PC-9 (cell line): Measurements from ENCODE around the gene MGLL. TPM values are rescaled to one million over a fixed set of nuclear protein-coding genes. Genes with fewer than 3 reads are reported as not detected.

Experiments used
- BruUV-seq: library from RNA; stranded (reverse); fragments of 400-500 nt; replicated peaks from 2 replicates; lab custom pipeline; 2021; lab: Mats Ljungman, UMichigan
- CTCF ChIA-PET: fragments of 300-600 bp; sonication (Branson Sonifier 250); formaldehyde crosslinking; loops from one replicate; lab custom pipeline; 2022; ENCODE audit warnings: antibody characterized with exemption; lab: Charles Lee
- POLR2A ChIA-PET: fragments of 300-600 bp; sonication (Branson Sonifier 250); formaldehyde crosslinking; loops from one replicate; lab custom pipeline; 2022; ENCODE audit warnings: antibody characterized with exemption; ENCODE audit not compliant: unreplicated experiment; lab: Charles Lee
- DNase-seq, 2 experiments: peaks; one replicate each; pipeline versions ENCODE4 v3.0.0 to v3.0.0-alpha.2; 2015 to 2022; ENCODE audit warnings: mixed read lengths in 1 of 2
- H2AFZ ChIP-seq: fragments of 200-600 bp; sonication (generic); 2 replicates; pipeline ENCODE4 v1.8.1; 2017; ENCODE audit warnings: antibody characterized with exemption
- H3F3A ChIP-seq: fragments of 200-600 bp; sonication (generic); 2 replicates; pipeline ENCODE4 v1.8.1; 2017; ENCODE audit warnings: antibody characterized with exemption, mild to moderate bottlenecking, low read depth; ENCODE audit not compliant: insufficient read depth
- H3K27ac ChIP-seq: fragments of 200-600 bp; sonication (generic); 2 replicates; pipeline ENCODE4 v1.6.1; 2016; ENCODE audit warnings: mixed run types
- H3K27me3 ChIP-seq: fragments of 200-600 bp; sonication (generic); 2 replicates; pipeline ENCODE4 v1.6.1; 2016; ENCODE audit warnings: low read depth, mixed run types; ENCODE audit not compliant: insufficient read depth
- H3K36me3 ChIP-seq: fragments of 200-600 bp; sonication (generic); 2 replicates; pipeline ENCODE4 v1.6.1; 2016; ENCODE audit warnings: low read depth, mixed run types
- H3K4me1 ChIP-seq: fragments of 200-600 bp; sonication (generic); replicated peaks from 2 replicates; pipeline ENCODE4 v1.6.1; 2016; ENCODE audit warnings: mixed run types; ENCODE audit not compliant: insufficient read depth
- H3K4me2 ChIP-seq: fragments of 200-600 bp; sonication (generic); 2 replicates; pipeline ENCODE4 v1.6.1; 2017; ENCODE audit warnings: mixed run types
- H3K4me3 ChIP-seq: fragments of 200-600 bp; sonication (generic); 2 replicates; pipeline ENCODE4 v1.6.1; 2016; ENCODE audit warnings: mixed run types
- H3K79me2 ChIP-seq: fragments of 200-600 bp; sonication (generic); 2 replicates; pipeline ENCODE4 v1.6.1; 2017; ENCODE audit warnings: low read depth, mixed run types
- H3K9me2 ChIP-seq: fragments of 200-600 bp; sonication (generic); 2 replicates; pipeline ENCODE4 v1.8.1; 2017; ENCODE audit warnings: mild to moderate bottlenecking; ENCODE audit not compliant: insufficient read depth
- H3K9me3 ChIP-seq: fragments of 200-600 bp; sonication (generic); 2 replicates; pipeline ENCODE4 v1.8.1; 2016; ENCODE audit warnings: low read depth; ENCODE audit not compliant: insufficient read depth
- H4K20me1 ChIP-seq: fragments of 200-600 bp; sonication (generic); 2 replicates; pipeline ENCODE4 v1.8.1; 2017; ENCODE audit not compliant: insufficient read depth
- EZH2 ChIP-seq: fragments of 200-600 bp; sonication (generic); IDR thresholded peaks from 2 replicates; pipeline ENCODE4 v1.8.0; 2017; ENCODE audit warnings: antibody characterized with exemption, low read depth
- intact Hi-C: fragments of 100-400 bp; cut with micrococcal nuclease; formaldehyde crosslinking; loops from one replicate; pipeline ENCODE4 v1.10.0; 2022; ENCODE audit not compliant: unreplicated experiment
- total RNA-seq: library from RNA; stranded (reverse); gene quantifications from 2 replicates; pipeline ENCODE4 v1.2.3, GENCODE V29; 2021
- TF ChIP-seq, protein P1 (sequence below): fragments of 200-600 bp; sonication (generic); conservative IDR thresholded peaks from 2 replicates; pipeline ENCODE4 v1.6.1; 2017; ENCODE audit warnings: mixed run types, antibody characterized with exemption, mild to moderate bottlenecking, moderate library complexity

Gene MGLL
- total RNA-seq, 1 experiment from 2014 or later, result 30.7 TPM

DNA sequence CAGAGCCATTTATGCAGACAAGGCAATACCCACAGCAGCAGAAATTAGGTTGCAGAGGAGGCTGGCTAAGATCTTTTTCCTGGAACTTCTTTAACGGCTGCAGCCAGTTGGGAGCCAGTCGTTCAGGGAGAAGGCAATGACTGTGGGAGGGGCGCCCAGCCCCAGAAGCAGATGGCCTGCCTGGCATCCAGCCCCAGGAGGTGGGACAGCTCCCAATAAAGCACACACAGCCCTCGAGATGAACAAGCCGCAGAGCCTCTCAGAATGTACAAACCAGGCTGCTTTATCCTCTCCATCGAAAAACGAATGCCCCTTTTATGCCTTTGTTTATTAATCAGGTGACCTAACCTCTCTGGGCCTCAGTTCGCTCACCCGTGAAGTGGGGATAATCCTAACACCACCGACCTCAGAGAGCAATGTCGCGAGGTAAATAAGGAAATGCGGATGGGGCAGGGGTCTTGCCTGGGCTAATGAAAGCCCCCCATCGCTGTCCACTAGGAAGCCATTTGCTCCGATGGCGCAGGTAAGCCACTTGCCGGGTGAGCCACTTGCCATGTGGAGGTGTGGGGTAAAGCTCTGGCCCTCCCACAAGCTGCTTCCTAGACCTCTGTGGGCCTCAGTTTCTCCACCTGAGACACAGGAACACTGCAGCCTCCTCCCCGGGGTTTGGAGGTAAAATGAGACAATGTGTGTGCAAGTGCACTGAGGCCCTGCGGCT lies 35.8 kb downstream of the MGLL start:
- H4K20me1 ChIP-seq, result no peaks in the 10 kb centered on the region
- H3K27ac ChIP-seq, result no peak overlapping the region
- H3K27me3 ChIP-seq, result no peaks in the 10 kb centered on the region
- H3K9me3 ChIP-seq, result no peaks in the 10 kb centered on the region
- intact Hi-C loops, result no loop called here
- no peak for TF ChIP-seq EZH2
- TF ChIP-seq, protein P1, sequence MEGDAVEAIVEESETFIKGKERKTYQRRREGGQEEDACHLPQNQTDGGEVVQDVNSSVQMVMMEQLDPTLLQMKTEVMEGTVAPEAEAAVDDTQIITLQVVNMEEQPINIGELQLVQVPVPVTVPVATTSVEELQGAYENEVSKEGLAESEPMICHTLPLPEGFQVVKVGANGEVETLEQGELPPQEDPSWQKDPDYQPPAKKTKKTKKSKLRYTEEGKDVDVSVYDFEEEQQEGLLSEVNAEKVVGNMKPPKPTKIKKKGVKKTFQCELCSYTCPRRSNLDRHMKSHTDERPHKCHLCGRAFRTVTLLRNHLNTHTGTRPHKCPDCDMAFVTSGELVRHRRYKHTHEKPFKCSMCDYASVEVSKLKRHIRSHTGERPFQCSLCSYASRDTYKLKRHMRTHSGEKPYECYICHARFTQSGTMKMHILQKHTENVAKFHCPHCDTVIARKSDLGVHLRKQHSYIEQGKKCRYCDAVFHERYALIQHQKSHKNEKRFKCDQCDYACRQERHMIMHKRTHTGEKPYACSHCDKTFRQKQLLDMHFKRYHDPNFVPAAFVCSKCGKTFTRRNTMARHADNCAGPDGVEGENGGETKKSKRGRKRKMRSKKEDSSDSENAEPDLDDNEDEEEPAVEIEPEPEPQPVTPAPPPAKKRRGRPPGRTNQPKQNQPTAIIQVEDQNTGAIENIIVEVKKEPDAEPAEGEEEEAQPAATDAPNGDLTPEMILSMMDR, result no peak
- no peaks in the 10 kb centered on the region for H3K36me3 ChIP-seq
- ChIA-PET POLR2A (no interaction called here), CTCF (no interaction called here)
- no peak for DNase-seq
- no peak overlapping the region for H2AFZ ChIP-seq
- no peak overlapping the region for H3K4me3 ChIP-seq
- H3K79me2 ChIP-seq, result no peaks in the 10 kb centered on the region
- H3K4me1 ChIP-seq, result peaks cover 18% of the 10 kb centered on the region
- H3F3A ChIP-seq, result peaks cover 15% of the 10 kb centered on the region
- no peaks in the 10 kb centered on the region for H3K9me2 ChIP-seq
- H3K4me2 ChIP-seq, result no peak overlapping the region
- no TSS peak for BruUV-seq

DNA sequence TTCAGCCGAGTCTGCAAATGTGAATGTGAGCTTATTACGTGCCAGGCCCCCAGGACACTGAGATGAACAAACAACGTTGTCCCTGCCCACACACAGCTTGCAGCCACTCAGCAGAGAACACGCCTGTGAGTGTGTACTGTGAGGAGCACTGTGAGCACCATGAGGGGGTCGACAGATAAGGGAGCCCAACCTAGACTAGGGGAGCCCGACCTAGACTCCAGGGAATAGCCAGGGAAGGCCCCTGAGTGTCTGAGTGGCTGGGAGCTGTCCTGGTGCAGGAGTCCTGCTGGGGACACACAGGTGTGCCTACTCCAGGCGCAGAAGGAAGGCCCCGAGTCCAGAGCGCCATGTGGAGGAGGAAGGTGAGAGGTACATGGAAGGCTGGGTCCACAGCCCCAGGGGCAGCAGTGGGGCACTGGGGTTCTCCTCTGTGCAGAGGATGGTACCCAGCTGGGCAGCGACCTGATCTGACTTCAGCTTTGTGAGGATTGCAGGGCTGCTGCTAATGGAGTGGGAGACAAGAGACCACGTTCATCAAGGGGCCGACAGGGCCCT lies 36.5 kb downstream of the MGLL start:
- no peaks in the 10 kb centered on the region for H3K27me3 ChIP-seq
- H3K4me3 ChIP-seq, result no peak overlapping the region
- no peak for DNase-seq
- H3K9me3 ChIP-seq, result no peaks in the 10 kb centered on the region
- no TSS peak for BruUV-seq
- H3K4me1 ChIP-seq, result peaks cover 18% of the 10 kb centered on the region
- H3K79me2 ChIP-seq, result no peaks in the 10 kb centered on the region
- POLR2A ChIA-PET, result no interaction called here
- no peak for TF ChIP-seq EZH2
- TF ChIP-seq, protein P1, result no peak
- intact Hi-C loops, result no loop called here
- H3F3A ChIP-seq, result peaks cover 14% of the 10 kb centered on the region
- no peak overlapping the region for H3K27ac ChIP-seq
- H3K4me2 ChIP-seq, result no peak overlapping the region
- no peaks in the 10 kb centered on the region for H3K9me2 ChIP-seq
- CTCF ChIA-PET, result interaction anchor here (0.7 kb wide), 1 partner anchor 152 kb away, joined by 4 read pairs; no protein-coding TSS in a partner anchor
- H3K36me3 ChIP-seq, result no peaks in the 10 kb centered on the region
- no peak overlapping the region for H2AFZ ChIP-seq
- no peaks in the 10 kb centered on the region for H4K20me1 ChIP-seq

DNA sequence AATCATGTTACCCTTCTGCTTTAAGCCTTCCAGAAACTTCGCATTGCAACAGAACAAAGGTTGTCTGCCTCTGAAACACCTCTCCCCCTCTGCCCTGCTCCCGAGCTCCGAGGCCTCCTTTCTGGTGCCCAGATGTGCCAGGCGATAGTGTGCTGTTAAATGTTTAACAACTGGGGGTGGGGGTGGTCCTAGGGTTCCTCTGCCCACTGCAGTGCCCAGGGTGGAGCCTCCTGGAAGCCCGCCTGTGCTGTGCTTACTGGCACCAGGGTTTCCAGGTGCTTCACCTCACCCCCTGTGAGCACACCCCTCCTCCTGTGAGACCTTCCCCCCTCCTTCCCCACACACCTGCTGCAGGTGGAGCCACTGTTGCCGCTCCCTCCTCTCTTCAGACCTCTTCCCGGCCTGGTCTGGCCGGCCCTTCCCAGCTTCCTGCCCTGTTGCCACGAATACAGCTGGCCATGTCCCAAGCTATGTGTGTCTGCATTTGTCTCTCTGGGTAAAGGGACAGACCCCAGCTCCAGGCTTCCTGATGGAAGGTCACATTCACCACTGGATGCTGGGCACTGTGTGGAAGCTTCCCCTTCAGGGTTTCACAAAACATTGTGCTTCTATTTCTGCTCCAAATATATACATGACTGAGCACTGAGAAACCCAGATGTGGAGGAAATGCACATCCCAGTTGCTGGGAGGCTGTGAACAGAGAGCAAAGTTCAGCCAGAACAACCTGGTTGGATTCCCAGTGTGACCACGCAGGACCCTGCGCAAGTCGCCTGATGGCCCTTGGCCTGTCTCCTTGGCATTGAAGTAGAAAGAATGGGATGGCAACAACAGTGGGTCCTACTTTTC lies 37.2 kb downstream of the MGLL start:
- Histone ChIP-seq H3F3A (peaks cover 17% of the 10 kb centered on the region), H3K9me3 (no peaks in the 10 kb centered on the region), H3K4me2 (no peak overlapping the region), H3K27me3 (no peaks in the 10 kb centered on the region), H3K9me2 (no peaks in the 10 kb centered on the region), H2AFZ (no peak overlapping the region), H3K36me3 (no peaks in the 10 kb centered on the region), H3K79me2 (no peaks in the 10 kb centered on the region), H4K20me1 (no peaks in the 10 kb centered on the region), H3K4me1 (peaks cover 20% of the 10 kb centered on the region), H3K27ac (no peak overlapping the region), H3K4me3 (no peak overlapping the region)
- no peak for DNase-seq
- intact Hi-C loops, result no loop called here
- no peak for TF ChIP-seq EZH2
- TF ChIP-seq, protein P1, result no peak
- ChIA-PET POLR2A (interaction anchor here (0.6 kb wide), 1 partner anchor 1916 kb away, joined by 3 read pairs; no protein-coding TSS in a partner anchor), CTCF (interaction anchor here (0.7 kb wide), 1 partner anchor 152 kb away, joined by 4 read pairs; no protein-coding TSS in a partner anchor)
- BruUV-seq, result no TSS peak
